ENCODE results near the gene FMO3.

- TF ChIP-seq CTCF (IDR thresholded peaks at IDR 0.05; ENCODE audit: poor library complexity, severe bottlenecking) (no peak), REST (IDR thresholded peaks at IDR 0.05; ENCODE audit: borderline replicate concordance) (no peak)
Measured at GRCh38 chr1:171075041-171075440, 15.7 kb upstream of the FMO3 start.
